ENCODE results near the gene MREG. TPM values are rescaled to one million over a fixed set of nuclear protein-coding genes. Genes with fewer than 3 reads are reported as not detected.

The MREG gene
- total RNA-seq, 1 experiment from 2014 or later, result 16.9 TPM

- no peaks in the 10 kb centered on the region for H3K79me2 ChIP-seq (ENCODE audit: insufficient read depth, low read length)
- no peaks in the 10 kb centered on the region for H3K36me3 ChIP-seq (ENCODE audit: control insufficient read depth in 1 of 2, insufficient read depth in 2 of 2, low read length in 2 of 2)
- no peaks in the 10 kb centered on the region for H3K9me3 ChIP-seq (ENCODE audit: control insufficient read depth in 1 of 2, insufficient read depth in 1 of 2, low read depth in 1 of 2, low read length in 2 of 2)
- no peak overlapping the region for H3K4me2 ChIP-seq (ENCODE audit: low read length)
- ChIA-PET CTCF (interaction anchor here (0.6 to 1.3 kb wide), 7 partner anchors 10 to 75 kb away, joined by 3 to 6 read pairs (median 5); no protein-coding TSS in a partner anchor), POLR2A (no interaction called here), RAD21 (ENCODE audit: low non-redundant PET in 1 of 2, low total read pairs in 2 of 2, uncharacterized antibody in 2 of 2, unreplicated experiment in 2 of 2) (interaction anchor here in 1 of 2 experiments (0.6 kb wide), 2 partner anchors 19 to 57 kb away, joined by 3 read pairs; no protein-coding TSS in a partner anchor)
- intact Hi-C loops (cut with micrococcal nuclease), result loop anchor here (1.0 to 5.0 kb wide), 2 partner anchors 62 to 73 kb away; partner anchors contain the start of gene MREG
- H3K27me3 ChIP-seq (ENCODE audit: insufficient read depth, low read length), result no peaks in the 10 kb centered on the region
- ATAC-seq, result peak; percentile 83
- no peak overlapping the region for H3K4me3 ChIP-seq (replicated peaks in 1 of 2; ENCODE audit: low read depth in 1 of 2, low read length in 2 of 2)
- TF ChIP-seq ELF1 (IDR thresholded peaks at IDR 0.05; ENCODE audit: borderline replicate concordance, low read depth), result no peak
- TF ChIP-seq EGR1 (IDR thresholded peaks at IDR 0.05; ENCODE audit: low read depth), result no peak
- TF ChIP-seq CEBPB (IDR thresholded peaks at IDR 0.05; ENCODE audit: low read depth), result no peak
- TF ChIP-seq YY1 (IDR thresholded peaks at IDR 0.05; ENCODE audit: extremely low read depth, insufficient replicate concordance, low read depth, low read length), result no peak
- TF ChIP-seq RAD21 (IDR thresholded peaks at IDR 0.05; ENCODE audit: low read depth), result peak; percentile 72
- TF ChIP-seq, protein P1, sequence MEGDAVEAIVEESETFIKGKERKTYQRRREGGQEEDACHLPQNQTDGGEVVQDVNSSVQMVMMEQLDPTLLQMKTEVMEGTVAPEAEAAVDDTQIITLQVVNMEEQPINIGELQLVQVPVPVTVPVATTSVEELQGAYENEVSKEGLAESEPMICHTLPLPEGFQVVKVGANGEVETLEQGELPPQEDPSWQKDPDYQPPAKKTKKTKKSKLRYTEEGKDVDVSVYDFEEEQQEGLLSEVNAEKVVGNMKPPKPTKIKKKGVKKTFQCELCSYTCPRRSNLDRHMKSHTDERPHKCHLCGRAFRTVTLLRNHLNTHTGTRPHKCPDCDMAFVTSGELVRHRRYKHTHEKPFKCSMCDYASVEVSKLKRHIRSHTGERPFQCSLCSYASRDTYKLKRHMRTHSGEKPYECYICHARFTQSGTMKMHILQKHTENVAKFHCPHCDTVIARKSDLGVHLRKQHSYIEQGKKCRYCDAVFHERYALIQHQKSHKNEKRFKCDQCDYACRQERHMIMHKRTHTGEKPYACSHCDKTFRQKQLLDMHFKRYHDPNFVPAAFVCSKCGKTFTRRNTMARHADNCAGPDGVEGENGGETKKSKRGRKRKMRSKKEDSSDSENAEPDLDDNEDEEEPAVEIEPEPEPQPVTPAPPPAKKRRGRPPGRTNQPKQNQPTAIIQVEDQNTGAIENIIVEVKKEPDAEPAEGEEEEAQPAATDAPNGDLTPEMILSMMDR (IDR thresholded peaks at IDR 0.05 in 2 of 3, conservative IDR thresholded peaks at IDR 0.05 in 1 of 3; ENCODE audit: borderline replicate concordance in 1 of 3, insufficient read depth in 1 of 3, low read depth in 2 of 3, low read length in 2 of 3), result peak; percentile 30 to 71 (median 65); a peak in 4 of 6 replicates
- H3K4me1 ChIP-seq (ENCODE audit: control insufficient read depth in 1 of 2, insufficient read depth in 2 of 2, low read length in 2 of 2), result no peaks in the 10 kb centered on the region
- H3K27ac ChIP-seq (ENCODE audit: low read depth, low read length), result no peak overlapping the region
- no peak overlapping the region for H2AFZ ChIP-seq (ENCODE audit: low read depth, low read length, poor library complexity, severe bottlenecking)
- DNase-seq (ENCODE audit: low read depth, low spot score), result peak; percentile 36
- no peaks in the 10 kb centered on the region for H3K9me2 ChIP-seq (ENCODE audit: insufficient read depth)
- no peaks in the 10 kb centered on the region for H4K20me1 ChIP-seq (ENCODE audit: insufficient read depth)
- no peak overlapping the region for H3K9ac ChIP-seq (ENCODE audit: low read length)
- no TSS peak for BruUV-seq (replicated peaks)
Measured at GRCh38 chr2:215949991-215950404, 63.4 kb downstream of the MREG start.

DNA sequence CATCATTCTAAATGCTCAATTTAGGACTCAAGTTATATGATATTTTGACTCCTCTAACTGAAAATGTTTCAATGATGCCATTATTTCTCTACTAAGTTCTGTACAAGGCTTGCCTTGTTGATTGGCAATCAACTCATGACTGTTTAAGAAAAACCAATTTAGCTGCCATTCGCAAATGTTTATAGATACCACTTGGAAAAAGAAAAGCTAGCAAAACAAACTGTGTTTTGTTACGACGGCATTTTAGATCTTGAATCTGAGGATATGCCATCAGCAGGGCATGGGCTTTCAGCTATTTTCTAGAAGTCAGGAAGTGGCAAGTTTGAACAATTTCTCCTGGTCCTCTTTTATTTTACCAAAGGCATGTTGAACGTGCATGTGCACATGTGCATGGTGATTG lies 65.3 kb downstream of the MREG start:
- intact Hi-C loops (cut with micrococcal nuclease), result no loop called here
- Histone ChIP-seq H2AFZ (ENCODE audit: low read depth, low read length, poor library complexity, severe bottlenecking) (no peak overlapping the region), H3K9ac (ENCODE audit: low read length) (no peak overlapping the region), H3K4me2 (ENCODE audit: low read length) (no peak overlapping the region), H3K79me2 (ENCODE audit: insufficient read depth, low read length) (no peaks in the 10 kb centered on the region), H3K36me3 (ENCODE audit: control insufficient read depth in 1 of 2, insufficient read depth in 2 of 2, low read length in 2 of 2) (0 out of 4 replicates have a peak, but pooled peaks cover 0 to 2% of the 10 kb centered on the region in 2 experiments), H3K27ac (ENCODE audit: low read depth, low read length) (no peak overlapping the region), H3K9me2 (ENCODE audit: insufficient read depth) (no peaks in the 10 kb centered on the region), H3K9me3 (ENCODE audit: control insufficient read depth in 1 of 2, insufficient read depth in 1 of 2, low read depth in 1 of 2, low read length in 2 of 2) (no peaks in the 10 kb centered on the region), H3K4me3 (replicated peaks in 1 of 2; ENCODE audit: low read depth in 1 of 2, low read length in 2 of 2) (no peak overlapping the region), H3K4me1 (ENCODE audit: control insufficient read depth in 1 of 2, insufficient read depth in 2 of 2, low read length in 2 of 2) (peaks cover 2 to 7% of the 10 kb centered on the region in 2 experiments; a peak in 3 of 4 replicates), H4K20me1 (ENCODE audit: insufficient read depth) (no peaks in the 10 kb centered on the region), H3K27me3 (ENCODE audit: insufficient read depth, low read length) (no peaks in the 10 kb centered on the region)
- CTCF ChIA-PET, result no interaction called here
- RAD21 ChIA-PET (ENCODE audit: low non-redundant PET in 1 of 2, low total read pairs in 2 of 2, uncharacterized antibody in 2 of 2, unreplicated experiment in 2 of 2), result no interaction called here
- no peak for TF ChIP-seq JUND (IDR thresholded peaks at IDR 0.05)
- TF ChIP-seq, protein P1 (IDR thresholded peaks at IDR 0.05 in 2 of 3, conservative IDR thresholded peaks at IDR 0.05 in 1 of 3; ENCODE audit: borderline replicate concordance in 1 of 3, insufficient read depth in 1 of 3, low read depth in 2 of 3, low read length in 2 of 3), result no peak
- TF ChIP-seq EGR1 (IDR thresholded peaks at IDR 0.05; ENCODE audit: low read depth), result no peak
- no peak for TF ChIP-seq ZFX (IDR thresholded peaks at IDR 0.05)
- no peak for TF ChIP-seq ELF1 (IDR thresholded peaks at IDR 0.05; ENCODE audit: borderline replicate concordance, low read depth)
- TF ChIP-seq, protein P2, sequence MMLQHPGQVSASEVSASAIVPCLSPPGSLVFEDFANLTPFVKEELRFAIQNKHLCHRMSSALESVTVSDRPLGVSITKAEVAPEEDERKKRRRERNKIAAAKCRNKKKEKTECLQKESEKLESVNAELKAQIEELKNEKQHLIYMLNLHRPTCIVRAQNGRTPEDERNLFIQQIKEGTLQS (IDR thresholded peaks at IDR 0.05), result no peak
- no peak for TF ChIP-seq MAX (IDR thresholded peaks at IDR 0.05)
- no peak for TF ChIP-seq ZNF274 (IDR thresholded peaks at IDR 0.05; ENCODE audit: low read depth, low read length)
- no peak for TF ChIP-seq ZBTB33 (IDR thresholded peaks at IDR 0.05; ENCODE audit: extremely low read depth, insufficient replicate concordance, low read length)
- ATAC-seq (no peak), DNase-seq (ENCODE audit: low read depth, low spot score) (no peak)
- POLR2A ChIA-PET, result no interaction called here
- BruUV-seq (replicated peaks), result no TSS peak

All from HCT116 (cell line).